HG03095 (cell line): ENCODE measurements around the gene NOSTRIN.
"Not testable (repeated sequence)": the region's sequence is repeated elsewhere in the genome, so short reads cannot be mapped to it uniquely, and the experiment has no call there.

Experiments
- ATAC-seq: cut with Tn5 transposase; IDR thresholded peaks from one replicate; pipeline ENCODE4 v1.9.1; 2021; ENCODE audit warnings: moderate library complexity; ENCODE audit not compliant: unreplicated experiment

The NOSTRIN gene

DNA sequence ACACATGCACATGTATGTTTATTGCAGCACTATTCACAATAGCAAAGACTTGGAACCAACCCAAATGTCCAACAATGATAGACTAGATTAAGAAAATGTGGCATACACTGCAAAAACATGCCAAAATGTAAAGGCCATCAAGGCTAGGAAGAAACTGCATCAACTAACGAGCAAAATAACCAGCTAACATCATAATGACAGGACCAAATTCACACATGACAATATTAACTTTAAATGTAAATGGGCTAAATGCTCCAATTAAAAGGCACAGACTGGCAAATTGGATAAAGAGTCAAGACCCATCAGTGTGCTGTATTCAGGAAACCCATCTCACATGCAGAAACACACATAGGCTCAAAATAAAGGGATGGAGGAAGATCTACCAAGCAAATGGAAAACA, 64.7 kb downstream of the NOSTRIN start:
- not testable (repeated sequence) for ATAC-seq

- ATAC-seq: not testable (repeated sequence)
These were observed 67.9 kb downstream of the NOSTRIN start for GRCh38 chr2:168870369-168870768.

DNA sequence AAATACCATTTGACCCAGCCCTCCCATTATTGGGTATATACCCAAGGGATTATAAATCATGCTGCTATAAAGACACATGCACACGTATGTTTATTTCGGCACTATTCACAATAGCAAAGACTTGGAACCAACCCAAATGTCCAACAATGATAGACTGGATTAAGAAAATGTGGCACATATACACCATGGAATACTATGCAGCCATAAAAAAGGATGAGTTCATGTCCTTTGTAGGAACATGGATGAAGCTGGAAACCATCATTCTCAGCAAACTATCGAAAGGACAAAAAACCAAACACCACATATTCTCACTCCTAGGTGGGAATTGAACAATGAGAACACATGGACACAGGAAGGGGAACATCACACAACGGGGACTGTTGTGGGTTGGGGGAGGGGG, 68.4 kb downstream of the NOSTRIN start:
- not testable (repeated sequence) for ATAC-seq

DNA sequence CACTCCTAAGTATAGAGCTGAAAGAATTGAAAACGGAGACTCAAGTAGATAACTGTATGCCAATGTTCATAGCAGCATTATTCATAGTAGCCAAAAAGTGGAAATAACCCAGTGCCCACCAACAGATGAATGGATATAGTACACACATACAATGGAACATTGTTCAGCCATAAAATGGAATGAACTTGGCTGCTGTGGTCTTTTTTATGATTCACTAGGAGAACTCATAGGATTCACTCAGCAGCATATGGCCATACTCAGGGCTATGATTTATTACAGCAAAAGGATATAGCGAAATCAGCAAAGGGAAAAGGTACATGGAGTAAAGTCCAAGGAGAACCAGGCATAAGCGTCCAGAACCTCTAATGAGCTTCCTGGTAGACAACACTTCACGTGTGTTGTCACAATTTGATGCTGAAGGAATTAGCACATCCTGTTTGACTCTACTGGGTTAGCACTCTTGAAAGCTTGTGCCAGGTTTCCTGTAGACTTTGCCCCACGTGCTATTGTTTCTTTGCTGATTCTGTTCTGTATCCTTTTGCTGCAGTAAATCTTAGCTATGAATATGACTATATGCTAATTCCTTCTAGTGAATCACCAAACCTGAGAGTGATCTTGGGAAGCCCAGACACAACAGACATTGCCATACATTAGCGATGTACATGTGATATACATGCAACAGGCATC, 72.1 kb downstream of the NOSTRIN start:
- no peak for ATAC-seq

GRCh38 chr2:168882163-168882562, 79.7 kb downstream of the NOSTRIN start:
- ATAC-seq: not testable (repeated sequence)

GRCh38 chr2:168884975-168885374, 82.5 kb downstream of the NOSTRIN start:
- ATAC-seq: no peak

DNA sequence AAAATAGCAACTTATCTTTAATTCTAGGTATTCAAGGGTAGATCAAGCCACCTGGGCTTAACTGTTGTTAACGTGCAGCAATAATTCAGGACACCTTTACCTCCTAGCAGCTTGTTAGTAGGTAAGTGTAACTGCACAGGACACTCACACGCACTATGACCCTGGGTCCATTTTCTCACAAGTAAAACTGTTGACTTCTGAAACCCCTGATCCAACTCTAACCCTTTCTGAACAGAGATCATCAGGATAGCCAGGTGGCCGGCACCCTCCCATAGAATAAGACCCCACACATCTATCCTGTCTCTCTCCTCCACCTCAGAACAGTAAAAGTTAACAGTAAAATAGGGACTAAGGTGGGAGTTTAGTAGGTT, 87.2 kb downstream of the NOSTRIN start:
- no peak for ATAC-seq

DNA sequence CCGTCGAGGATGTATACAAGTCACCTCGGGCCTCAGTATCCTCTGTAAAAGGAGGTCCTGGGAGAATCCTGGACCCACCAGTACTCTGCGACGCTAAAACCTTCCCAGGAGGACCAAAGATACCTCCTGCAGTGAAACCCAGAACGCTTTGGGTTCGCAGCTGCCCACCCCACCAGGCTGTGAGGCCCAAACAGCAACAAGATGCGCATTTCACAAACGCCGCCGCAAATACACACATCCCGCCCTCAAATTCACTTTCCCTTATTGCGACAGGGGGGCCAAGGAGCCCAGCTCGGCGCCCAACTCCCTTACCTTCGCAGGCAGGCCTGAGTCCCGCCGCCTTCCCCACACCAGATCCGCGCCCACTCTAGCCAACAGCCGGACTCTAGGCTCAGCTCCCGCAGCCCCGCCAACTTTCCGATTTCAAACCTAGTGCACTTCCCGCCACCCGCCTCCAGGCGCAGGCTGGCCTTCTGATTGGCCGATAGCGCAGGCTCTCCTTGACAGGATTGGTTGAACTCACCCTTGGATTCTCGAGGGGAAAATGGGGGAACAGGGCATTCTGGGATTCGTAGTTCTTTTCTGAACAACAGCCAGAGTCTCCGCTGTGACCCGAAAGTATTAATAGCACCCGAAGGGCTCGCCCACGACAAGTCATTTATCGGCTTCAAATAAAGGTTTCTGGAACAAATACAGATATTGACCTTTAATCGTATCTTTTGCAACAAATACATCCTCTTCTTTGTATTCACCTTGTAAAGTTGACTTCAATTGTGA, 87.8 kb downstream of the NOSTRIN start, which contains the start of gene SPC25:
Gene SPC25, minus strand, starts transcription at position 425 of the 777 bp plus-strand sequence. CDS start 911 bp downstream, outside the sequence.
- peak; percentile 100 for ATAC-seq

- ATAC-seq: no peak
These were observed 89.9 kb downstream of the NOSTRIN start for GRCh38 chr2:168892327-168892726.

DNA sequence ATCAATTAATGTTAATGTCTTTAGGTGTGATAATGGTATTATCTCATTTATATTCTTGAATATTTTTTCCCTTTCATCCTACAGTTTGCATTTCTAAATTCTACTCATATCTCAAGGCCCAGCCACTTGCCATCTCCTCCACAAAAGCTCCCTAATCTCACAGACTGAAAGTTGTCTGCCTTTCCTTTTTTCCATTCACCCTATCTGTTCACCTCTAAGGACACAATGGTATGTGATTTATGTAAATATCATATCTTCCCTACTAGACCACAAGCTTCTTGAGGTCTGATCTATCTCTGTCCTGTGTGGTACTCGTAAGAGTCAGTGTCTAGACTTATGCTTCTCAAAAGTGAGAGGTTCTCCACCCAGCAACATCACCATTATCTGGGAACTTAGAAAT, 91.7 kb downstream of the NOSTRIN start:
- ATAC-seq: no peak

DNA sequence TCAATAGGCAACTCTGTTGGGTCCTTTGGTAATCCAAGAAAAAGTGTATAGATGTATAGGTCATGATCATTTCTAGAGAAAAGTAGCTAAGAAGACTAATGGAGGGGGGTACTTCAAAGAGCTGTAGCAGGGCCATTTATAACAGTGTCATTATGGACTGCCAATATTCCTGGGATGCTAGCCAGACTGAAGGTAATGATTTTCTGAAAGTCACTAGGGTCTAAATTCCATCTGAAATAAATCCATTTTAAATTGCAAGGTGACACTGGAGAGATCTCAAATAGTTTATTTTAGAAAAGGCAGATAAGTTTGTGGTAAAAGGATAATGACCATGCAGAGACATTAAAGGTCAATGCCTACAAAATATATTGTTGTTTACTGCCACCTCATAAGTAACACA, 92.3 kb downstream of the NOSTRIN start:
- ATAC-seq: no peak

DNA sequence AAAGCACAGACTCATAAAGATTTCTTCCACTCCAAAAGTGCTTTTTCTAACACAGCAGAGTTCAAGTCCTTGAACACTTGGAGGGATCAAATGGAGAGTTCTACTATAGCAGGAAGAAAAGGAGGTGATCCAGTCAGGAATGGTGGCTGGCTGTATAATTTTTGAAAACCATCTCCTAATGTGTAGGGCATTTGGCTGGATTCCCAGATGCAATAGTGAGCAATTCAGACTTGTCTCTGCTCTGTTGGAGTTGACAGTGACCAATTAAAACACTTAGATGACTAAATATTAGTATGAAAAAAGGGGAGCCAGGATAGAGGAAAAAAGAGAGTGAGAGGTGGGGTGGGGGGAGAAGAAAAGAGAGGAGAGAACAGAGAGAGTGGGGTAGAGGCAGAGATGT, 93.3 kb downstream of the NOSTRIN start:
- no peak for ATAC-seq

DNA sequence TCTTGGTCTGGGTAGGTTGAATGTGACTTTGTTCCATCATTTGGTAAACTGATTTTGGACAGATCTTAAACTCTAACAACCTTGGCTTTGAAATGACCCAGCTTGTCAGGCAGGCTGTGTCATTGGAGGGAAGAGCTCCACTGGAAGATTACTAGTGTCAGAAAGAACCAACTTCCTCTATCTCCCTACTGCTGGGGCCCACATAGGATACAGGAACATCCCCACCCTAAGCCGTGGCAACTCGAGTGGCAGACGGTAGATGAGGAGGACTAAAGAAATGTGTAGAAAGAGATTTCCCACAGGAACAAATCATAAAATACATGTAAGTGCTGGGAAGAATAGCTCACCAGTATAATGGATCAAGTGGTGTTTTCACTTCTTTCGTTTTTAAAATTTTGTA, 94.3 kb downstream of the NOSTRIN start:
- no peak for ATAC-seq

GRCh38 chr2:168897449-168897848, 95.0 kb downstream of the NOSTRIN start:
- no peak for ATAC-seq

DNA sequence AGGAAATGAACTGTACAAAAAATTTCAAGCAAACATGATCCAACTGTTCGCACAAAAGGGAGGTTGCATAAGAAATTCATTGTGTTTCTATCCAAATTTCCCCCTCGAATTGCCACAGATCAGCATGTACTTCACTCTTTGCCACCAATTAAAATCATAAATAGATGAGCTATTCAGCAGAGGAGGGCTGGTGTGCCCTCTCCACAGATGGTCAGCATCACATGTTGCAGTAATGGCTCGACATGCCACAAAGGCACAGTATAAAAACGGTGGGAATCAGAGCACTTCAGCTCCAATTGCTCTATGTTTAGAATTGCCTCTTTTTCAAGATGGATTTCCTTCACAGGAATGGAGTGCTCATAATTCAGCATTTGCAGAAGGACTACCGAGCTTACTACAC, 98.6 kb downstream of the NOSTRIN start, which contains the start of gene G6PC2:
Gene G6PC2, plus strand, starts transcription at position 289 of the 400 bp plus-strand sequence. Its CDS starts 41 bp downstream, at position 330.
- ATAC-seq: no peak

DNA sequence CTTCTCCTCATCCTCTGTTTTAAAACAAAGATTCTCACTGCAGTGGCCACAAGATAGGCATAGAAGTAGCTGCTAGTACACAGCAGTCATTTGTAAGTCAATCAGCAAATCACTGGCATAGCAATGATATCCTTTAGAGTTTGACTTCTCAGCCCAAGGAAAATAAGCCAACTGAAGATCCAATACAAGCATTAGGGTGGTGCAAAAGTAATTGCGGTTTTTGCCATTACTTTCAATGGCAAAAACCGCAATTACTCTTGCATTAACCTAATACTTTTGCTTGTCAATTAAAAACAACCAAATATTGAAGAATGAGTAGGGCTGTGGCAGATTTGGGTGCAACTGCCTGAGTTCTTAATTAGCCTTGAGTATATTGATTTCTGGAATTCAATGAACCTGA, 101.5 kb downstream of the NOSTRIN start:
- ATAC-seq: no peak

- ATAC-seq: no peak
These were observed 101.9 kb downstream of the NOSTRIN start for GRCh38 chr2:168904358-168904757.

- ATAC-seq: no peak
These were observed 105.7 kb downstream of the NOSTRIN start for GRCh38 chr2:168907940-168908662.

DNA sequence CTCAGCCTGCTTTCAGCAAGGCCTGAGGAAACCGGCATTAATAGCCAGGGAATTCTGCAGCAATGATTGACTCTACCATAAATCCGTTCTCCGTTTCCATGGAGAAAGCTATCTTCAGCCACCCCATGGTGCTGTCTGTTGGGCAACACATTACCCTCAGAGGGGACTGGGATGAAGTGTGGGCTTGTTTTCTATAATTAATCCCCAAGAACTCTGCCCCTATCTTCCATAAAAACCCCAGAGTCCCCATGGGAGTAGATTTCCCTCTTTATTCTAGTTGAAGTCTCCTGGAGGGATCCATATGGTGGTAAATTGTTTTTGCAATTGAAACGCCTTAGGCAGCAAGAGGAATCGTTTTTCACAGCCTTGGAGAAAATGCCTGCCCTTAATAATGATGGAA, 107.9 kb downstream of the NOSTRIN start:
- no peak for ATAC-seq

GRCh38 chr2:168912466-168912865, 110.0 kb downstream of the NOSTRIN start:
- ATAC-seq: no peak

GRCh38 chr2:168912901-168913369, 110.5 kb downstream of the NOSTRIN start:
- no peak for ATAC-seq
